IMR-90 (cell line): ENCODE results near the gene KLF11. TPM values are rescaled to one million over a fixed set of nuclear protein-coding genes. Genes with fewer than 3 reads are reported as not detected.

ENCODE experiments used
- ATAC-seq: fragments of 200-7000 bp; cut with Tn5 transposase; 2 replicates; pipeline ENCODE4 v1.9.1; 2020; ENCODE audit warnings: low read depth, mild to moderate bottlenecking, moderate library complexity
- BruUV-seq: library from RNA; stranded (reverse); fragments of 400-500 nt; replicated peaks from 2 replicates; lab custom pipeline; 2021; lab: Mats Ljungman, UMichigan
- CTCF ChIA-PET: fragments of 300-600 bp; formaldehyde crosslinking; extraction: SDS; loops from one replicate; lab custom pipeline; 2021; ENCODE audit warnings: antibody characterized with exemption; lab: Yijun Ruan, JAX
- POLR2A ChIA-PET: fragments of 300-600 bp; sonication (Branson Sonifier 250); formaldehyde crosslinking; loops from one replicate; lab custom pipeline; 2022; ENCODE audit warnings: antibody characterized with exemption; ENCODE audit not compliant: unreplicated experiment; lab: Charles Lee
- DNase-seq: peaks from one replicate; pipeline ENCODE4 v3.0.0; 2013
- H2AFZ ChIP-seq: replicated peaks from 2 replicates; pipeline ENCODE3; 2013; ENCODE audit warnings: low read length, mild to moderate bottlenecking; ENCODE audit not compliant: poor library complexity
- H2AK5ac ChIP-seq: 2 replicates; pipeline ENCODE4 v1.6.1; 2013; ENCODE audit warnings: low read depth, low read length, inconsistent platforms
- H2AK9ac ChIP-seq: replicated peaks from 2 replicates; pipeline ENCODE3; 2013; ENCODE audit warnings: mild to moderate bottlenecking, low read depth, low read length, moderate library complexity; ENCODE audit not compliant: poor library complexity
- H2BK120ac ChIP-seq: 2 replicates; pipeline ENCODE4 v1.6.1; 2013; ENCODE audit warnings: low read depth, low read length, inconsistent platforms
- H2BK15ac ChIP-seq: 3 replicates; pipeline ENCODE4 v1.6.1; 2013; ENCODE audit warnings: low read depth, low read length, inconsistent platforms
- H2BK20ac ChIP-seq: 2 replicates; pipeline ENCODE4 v1.6.1; 2013; ENCODE audit warnings: low read depth, mild to moderate bottlenecking, inconsistent platforms, low read length, moderate library complexity
- H2BK5ac ChIP-seq: 2 replicates; pipeline ENCODE4 v1.6.1; 2013; ENCODE audit warnings: mild to moderate bottlenecking, low read depth, low read length, inconsistent platforms; ENCODE audit not compliant: poor library complexity, severe bottlenecking
- H3K14ac ChIP-seq: replicated peaks from 2 replicates; pipeline ENCODE4 v1.6.1; 2013; ENCODE audit warnings: low read depth, low read length, inconsistent platforms
- H3K18ac ChIP-seq: 2 replicates; pipeline ENCODE4 v1.6.1; 2013; ENCODE audit warnings: low read depth, low read length, control low read depth
- H3K23ac ChIP-seq: 2 replicates; pipeline ENCODE4 v1.6.1; 2013; ENCODE audit warnings: low read depth, low read length, inconsistent platforms
- H3K27ac ChIP-seq: 2 replicates; pipeline ENCODE4 v1.5.1; 2013; ENCODE audit warnings: mild to moderate bottlenecking, control low read depth, low read length; ENCODE audit not compliant: insufficient read depth
- H3K27me3 ChIP-seq: 2 replicates; pipeline ENCODE4 v1.6.1; 2013; ENCODE audit warnings: low read length; ENCODE audit not compliant: control insufficient read depth, insufficient read depth
- H3K36me3 ChIP-seq: 2 replicates; pipeline ENCODE4 v1.6.1; 2013; ENCODE audit warnings: low read length, mixed read lengths; ENCODE audit not compliant: control insufficient read depth, insufficient read depth
- H3K4ac ChIP-seq: 2 replicates; pipeline ENCODE4 v1.6.1; 2013; ENCODE audit warnings: low read depth, low read length, inconsistent platforms
- H3K4me1 ChIP-seq: 2 replicates; pipeline ENCODE4 v1.6.1; 2013; ENCODE audit warnings: low read length, mixed read lengths; ENCODE audit not compliant: control insufficient read depth, insufficient read depth
- H3K4me2 ChIP-seq: 2 replicates; pipeline ENCODE4 v1.6.1; 2013; ENCODE audit warnings: low read depth, mild to moderate bottlenecking, control low read depth, low read length, moderate library complexity
- H3K4me3 ChIP-seq: 2 replicates; pipeline ENCODE4 v1.5.1; 2013; ENCODE audit warnings: low read depth, mild to moderate bottlenecking, control low read depth, low read length, moderate library complexity; ENCODE audit not compliant: insufficient read depth
- H3K56ac ChIP-seq: 2 replicates; pipeline ENCODE4 v1.6.1; 2013; ENCODE audit warnings: low read length, inconsistent platforms; ENCODE audit not compliant: insufficient read depth; ENCODE audit errors: extremely low read depth
- H3K79me1 ChIP-seq, 2 experiments: 2 replicates each; pipeline ENCODE4 v1.6.1; 2013; ENCODE audit warnings: low read length in 2 of 2, inconsistent platforms in 1 of 2, low read depth in 1 of 2
- H3K9ac ChIP-seq: 2 replicates; pipeline ENCODE4 v1.6.1; 2013; ENCODE audit warnings: low read depth, low read length, control low read depth
- H3K9me1 ChIP-seq: 2 replicates; pipeline ENCODE4 v1.6.1; 2013; ENCODE audit warnings: low read length, inconsistent platforms; ENCODE audit not compliant: insufficient read depth
- H3K9me3 ChIP-seq: 2 replicates; pipeline ENCODE4 v1.6.1; 2013; ENCODE audit warnings: low read length; ENCODE audit not compliant: control insufficient read depth, insufficient read depth
- H4K20me1 ChIP-seq: 2 replicates; pipeline ENCODE4 v1.6.1; 2013; ENCODE audit warnings: low read length, inconsistent platforms; ENCODE audit not compliant: insufficient read depth
- H4K5ac ChIP-seq: 2 replicates; pipeline ENCODE4 v1.6.1; 2013; ENCODE audit warnings: mild to moderate bottlenecking, low read depth, low read length, control low read depth
- H4K8ac ChIP-seq, 2 experiments: 2 replicates each; pipeline ENCODE4 v1.6.1; 2013; ENCODE audit warnings: low read depth in 2 of 2, low read length in 2 of 2, control low read depth in 1 of 2, inconsistent platforms in 1 of 2
- H4K91ac ChIP-seq: 2 replicates; pipeline ENCODE4 v1.6.1; 2013; ENCODE audit warnings: low read depth, low read length, inconsistent platforms; ENCODE audit not compliant: insufficient read depth
- BHLHE40 ChIP-seq: fragments of 150-350 bp; IDR thresholded peaks from 2 replicates; pipeline ENCODE4 v1.6.1; 2016; ENCODE audit warnings: mild to moderate bottlenecking, low read depth, low read length
- CHD1 ChIP-seq: IDR thresholded peaks from 2 replicates; pipeline ENCODE4 v1.6.1; 2012; ENCODE audit warnings: low read depth, low read length, improper control_type of control experiment
- FOS ChIP-seq: fragments of 150-350 bp; IDR thresholded peaks from 2 replicates; pipeline ENCODE4 v1.6.1; 2016; ENCODE audit warnings: low read depth, low read length
- MAFK ChIP-seq: IDR thresholded peaks from 2 replicates; pipeline ENCODE4 v1.6.1; 2012; ENCODE audit warnings: low read depth, low read length, improper control_type of control experiment
- MXI1 ChIP-seq: IDR thresholded peaks from 2 replicates; pipeline ENCODE4 v1.6.1; 2012; ENCODE audit warnings: low read depth, mild to moderate bottlenecking, low read length, moderate library complexity, borderline replicate concordance
- NFE2L2 ChIP-seq: fragments of 150-350 bp; IDR thresholded peaks from 2 replicates; pipeline ENCODE4 v1.6.1; 2016; ENCODE audit warnings: low read depth, mild to moderate bottlenecking, low read length
- POLR2A ChIP-seq: IDR thresholded peaks from 2 replicates; pipeline ENCODE4 v1.6.1; 2012; ENCODE audit warnings: mild to moderate bottlenecking, low read depth, low read length
- RAD21 ChIP-seq: IDR thresholded peaks from 2 replicates; pipeline ENCODE4 v1.6.1; 2012; ENCODE audit warnings: low read length, improper control_type of control experiment
- RCOR1 ChIP-seq: IDR thresholded peaks from 2 replicates; pipeline ENCODE4 v1.6.1; 2012; ENCODE audit warnings: mild to moderate bottlenecking, low read length, improper control_type of control experiment; ENCODE audit not compliant: insufficient replicate concordance
- RFX5 ChIP-seq: IDR thresholded peaks from 2 replicates; pipeline ENCODE4 v1.8.0; 2012; ENCODE audit warnings: low read depth, mild to moderate bottlenecking, low read length, moderate library complexity
- SMC3 ChIP-seq: fragments of 150-350 bp; IDR thresholded peaks from 2 replicates; pipeline ENCODE4 v1.6.1; 2016; ENCODE audit warnings: low read depth, mild to moderate bottlenecking, antibody characterized with exemption, low read length, moderate library complexity
- WGBS, 2 experiments: methylation state at CpG; one replicate each; pipeline versions ENCODE4 v1.1.5 to v1.1.7; 2013; ENCODE audit warnings: missing lambda C conversion rate in 2 of 2; ENCODE audit not compliant: insufficient read length in 1 of 2; ENCODE audit errors: extremely low coverage in 2 of 2; 5-methylcytosine and 5-hydroxymethylcytosine counted together
- dilution Hi-C: fragments of 300-500 bp; cut with HindIII; formaldehyde crosslinking; loops from one replicate; pipeline ENCODE4 v1.14.3; 2018; ENCODE audit warnings: low sequenced_read_pairs; ENCODE audit not compliant: unreplicated experiment
- in situ Hi-C: fragments of 300-500 bp; cut with MboI; formaldehyde crosslinking; loops from 3 replicates; pipeline ENCODE4 v1.14.3; 2019; ENCODE audit warnings: low sequenced_read_pairs, inconsistent platforms, mixed read lengths
- intact Hi-C: fragments of 100-400 bp; cut with micrococcal nuclease; formaldehyde crosslinking; loops from 2 replicates; pipeline ENCODE4 v1.10.0; 2022
- polyA plus RNA-seq, 3 experiments: library from polyadenylated mRNA; depleted of rRNA; stranded (reverse); fragments of >200 nt; gene quantifications; 2 replicates each; pipeline ENCODE4 v1.2.3, GENCODE V29; 2012; ENCODE audit warnings: low replicate concordance in 1 of 3
- total RNA-seq: library from RNA; depleted of rRNA; stranded (reverse); fragments of >200 nt; gene quantifications from 2 replicates; pipeline ENCODE4 v1.2.3, GENCODE V29; 2012
- TF ChIP-seq, protein P1 (sequence below): fragments of 150-350 bp; IDR thresholded peaks from 2 replicates; pipeline ENCODE4 v1.6.1; 2016; ENCODE audit warnings: low read depth, mild to moderate bottlenecking, low read length, moderate library complexity, borderline replicate concordance
- TF ChIP-seq, protein P2 (sequence below): conservative IDR thresholded peaks from 2 replicates; pipeline ENCODE4 v1.5.1; 2012; ENCODE audit warnings: mild to moderate bottlenecking, low read depth, low read length, improper control_type of control experiment
- TF ChIP-seq, protein P3 (sequence below): fragments of 150-350 bp; IDR thresholded peaks from 2 replicates; pipeline ENCODE4 v1.6.1; 2017; ENCODE audit warnings: mild to moderate bottlenecking, antibody characterized with exemption, low read length, low read depth

The KLF11 gene
- total and polyA plus RNA-seq, 2 of the 4 experiments (the other 2 are of a cell fraction) = 2.0 to 2.4 TPM

DNA sequence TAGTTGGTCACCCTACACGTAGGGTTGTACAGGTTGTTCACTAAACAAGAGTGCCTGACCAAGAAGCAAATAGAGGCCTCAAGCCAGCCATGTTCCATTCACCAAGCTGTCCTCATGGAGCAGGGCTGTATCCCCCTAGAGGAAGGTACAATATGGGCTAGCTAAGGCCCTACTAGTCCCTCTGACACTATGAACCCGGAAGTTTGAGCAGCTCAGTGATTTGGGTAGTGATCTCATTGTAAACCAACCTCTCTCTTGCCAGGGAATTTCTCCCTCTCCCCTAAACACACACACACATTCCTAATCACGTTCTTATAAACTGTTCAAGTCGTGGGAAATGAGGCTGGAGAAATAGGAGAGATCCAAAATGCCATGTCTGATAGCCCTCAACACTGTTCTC, 43.6 kb downstream of the KLF11 start:
- H2BK5ac ChIP-seq = no peak overlapping the region
- H4K91ac ChIP-seq = no peak overlapping the region
- dilution Hi-C loops = no loop called here
- no TSS peak for BruUV-seq
- H2AFZ ChIP-seq = no peak overlapping the region
- intact Hi-C loops = no loop called here
- no peak overlapping the region for H2BK15ac ChIP-seq
- WGBS, 2 experiments = 50% methylated on average over 1 of the region's 4 CpGs; no CpG with 5 or more reads in 1 of the 2 experiments
- H3K79me1 ChIP-seq = no peaks in the 10 kb centered on the region
- H3K14ac ChIP-seq = no peak overlapping the region
- H4K8ac ChIP-seq = no peak overlapping the region
- peaks cover 75% of the 10 kb centered on the region for H3K27me3 ChIP-seq
- TF ChIP-seq RFX5 = no peak
- TF ChIP-seq, protein P1, sequence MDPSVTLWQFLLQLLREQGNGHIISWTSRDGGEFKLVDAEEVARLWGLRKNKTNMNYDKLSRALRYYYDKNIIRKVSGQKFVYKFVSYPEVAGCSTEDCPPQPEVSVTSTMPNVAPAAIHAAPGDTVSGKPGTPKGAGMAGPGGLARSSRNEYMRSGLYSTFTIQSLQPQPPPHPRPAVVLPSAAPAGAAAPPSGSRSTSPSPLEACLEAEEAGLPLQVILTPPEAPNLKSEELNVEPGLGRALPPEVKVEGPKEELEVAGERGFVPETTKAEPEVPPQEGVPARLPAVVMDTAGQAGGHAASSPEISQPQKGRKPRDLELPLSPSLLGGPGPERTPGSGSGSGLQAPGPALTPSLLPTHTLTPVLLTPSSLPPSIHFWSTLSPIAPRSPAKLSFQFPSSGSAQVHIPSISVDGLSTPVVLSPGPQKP = no peak
- no peak for TF ChIP-seq CHD1
- TF ChIP-seq, protein P2, sequence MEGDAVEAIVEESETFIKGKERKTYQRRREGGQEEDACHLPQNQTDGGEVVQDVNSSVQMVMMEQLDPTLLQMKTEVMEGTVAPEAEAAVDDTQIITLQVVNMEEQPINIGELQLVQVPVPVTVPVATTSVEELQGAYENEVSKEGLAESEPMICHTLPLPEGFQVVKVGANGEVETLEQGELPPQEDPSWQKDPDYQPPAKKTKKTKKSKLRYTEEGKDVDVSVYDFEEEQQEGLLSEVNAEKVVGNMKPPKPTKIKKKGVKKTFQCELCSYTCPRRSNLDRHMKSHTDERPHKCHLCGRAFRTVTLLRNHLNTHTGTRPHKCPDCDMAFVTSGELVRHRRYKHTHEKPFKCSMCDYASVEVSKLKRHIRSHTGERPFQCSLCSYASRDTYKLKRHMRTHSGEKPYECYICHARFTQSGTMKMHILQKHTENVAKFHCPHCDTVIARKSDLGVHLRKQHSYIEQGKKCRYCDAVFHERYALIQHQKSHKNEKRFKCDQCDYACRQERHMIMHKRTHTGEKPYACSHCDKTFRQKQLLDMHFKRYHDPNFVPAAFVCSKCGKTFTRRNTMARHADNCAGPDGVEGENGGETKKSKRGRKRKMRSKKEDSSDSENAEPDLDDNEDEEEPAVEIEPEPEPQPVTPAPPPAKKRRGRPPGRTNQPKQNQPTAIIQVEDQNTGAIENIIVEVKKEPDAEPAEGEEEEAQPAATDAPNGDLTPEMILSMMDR = no peak
- TF ChIP-seq RCOR1 = no peak
- no peak for TF ChIP-seq MAFK
- TF ChIP-seq MXI1 = no peak
- TF ChIP-seq BHLHE40 = no peak
- no peak for TF ChIP-seq RAD21
- TF ChIP-seq NFE2L2 = no peak
- no peak for TF ChIP-seq FOS
- no peak for TF ChIP-seq SMC3
- no peak for TF ChIP-seq POLR2A
- TF ChIP-seq, protein P3, sequence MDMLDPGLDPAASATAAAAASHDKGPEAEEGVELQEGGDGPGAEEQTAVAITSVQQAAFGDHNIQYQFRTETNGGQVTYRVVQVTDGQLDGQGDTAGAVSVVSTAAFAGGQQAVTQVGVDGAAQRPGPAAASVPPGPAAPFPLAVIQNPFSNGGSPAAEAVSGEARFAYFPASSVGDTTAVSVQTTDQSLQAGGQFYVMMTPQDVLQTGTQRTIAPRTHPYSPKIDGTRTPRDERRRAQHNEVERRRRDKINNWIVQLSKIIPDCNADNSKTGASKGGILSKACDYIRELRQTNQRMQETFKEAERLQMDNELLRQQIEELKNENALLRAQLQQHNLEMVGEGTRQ = no peak
- no peak overlapping the region for H3K18ac ChIP-seq
- peaks cover 3% of the 10 kb centered on the region for H3K9me3 ChIP-seq
- H3K56ac ChIP-seq = no peak overlapping the region
- no peaks in the 10 kb centered on the region for H3K9me1 ChIP-seq
- peak; percentile 32; the same call in 1 of the 2 replicates for ATAC-seq
- ChIA-PET CTCF (interaction anchor here (0.9 kb wide), 1 partner anchor 10 kb away, joined by 4 read pairs; no protein-coding TSS in a partner anchor), POLR2A (no interaction called here)
- H2BK20ac ChIP-seq = no peak overlapping the region
- no peak overlapping the region for H3K27ac ChIP-seq
- H2BK120ac ChIP-seq = no peak overlapping the region
- in situ Hi-C loops = no loop called here
- no peak overlapping the region for H2AK9ac ChIP-seq
- H3K4me1 ChIP-seq = no peaks in the 10 kb centered on the region
- no peaks in the 10 kb centered on the region for H4K20me1 ChIP-seq
- H3K4me2 ChIP-seq = no peak overlapping the region
- no peak overlapping the region for H2AK5ac ChIP-seq
- H4K5ac ChIP-seq = no peak overlapping the region
- H3K9ac ChIP-seq = no peak overlapping the region
- no peak overlapping the region for H3K4ac ChIP-seq
- no peaks in the 10 kb centered on the region for H3K36me3 ChIP-seq
- DNase-seq = peak; percentile 19
- no peak overlapping the region for H3K23ac ChIP-seq
- no peak overlapping the region for H3K4me3 ChIP-seq
